MM.1S (cell line): ENCODE results near the gene PATJ.

Experiments used
- EZH2 ChIP-seq: fragments of 300-600 bp; sonication (generic); optimal IDR thresholded peaks from 2 replicates; pipeline ENCODE3; 2017; ENCODE audit warnings: low read depth, mild to moderate bottlenecking, antibody characterized with exemption, low read length, mixed read lengths
- EZH2phosphoT487 ChIP-seq: fragments of 300-600 bp; sonication (generic); IDR thresholded peaks from 2 replicates; pipeline ENCODE4 v1.6.1; 2018; ENCODE audit warnings: antibody characterized with exemption, low read length
- TF ChIP-seq, protein P1 (sequence below): fragments of 300-600 bp; sonication (generic); IDR thresholded peaks from 2 replicates; pipeline ENCODE4 v1.5.1; 2016; ENCODE audit warnings: antibody characterized with exemption, low read length, mixed read lengths

- no peak for TF ChIP-seq EZH2
- TF ChIP-seq, protein P1, sequence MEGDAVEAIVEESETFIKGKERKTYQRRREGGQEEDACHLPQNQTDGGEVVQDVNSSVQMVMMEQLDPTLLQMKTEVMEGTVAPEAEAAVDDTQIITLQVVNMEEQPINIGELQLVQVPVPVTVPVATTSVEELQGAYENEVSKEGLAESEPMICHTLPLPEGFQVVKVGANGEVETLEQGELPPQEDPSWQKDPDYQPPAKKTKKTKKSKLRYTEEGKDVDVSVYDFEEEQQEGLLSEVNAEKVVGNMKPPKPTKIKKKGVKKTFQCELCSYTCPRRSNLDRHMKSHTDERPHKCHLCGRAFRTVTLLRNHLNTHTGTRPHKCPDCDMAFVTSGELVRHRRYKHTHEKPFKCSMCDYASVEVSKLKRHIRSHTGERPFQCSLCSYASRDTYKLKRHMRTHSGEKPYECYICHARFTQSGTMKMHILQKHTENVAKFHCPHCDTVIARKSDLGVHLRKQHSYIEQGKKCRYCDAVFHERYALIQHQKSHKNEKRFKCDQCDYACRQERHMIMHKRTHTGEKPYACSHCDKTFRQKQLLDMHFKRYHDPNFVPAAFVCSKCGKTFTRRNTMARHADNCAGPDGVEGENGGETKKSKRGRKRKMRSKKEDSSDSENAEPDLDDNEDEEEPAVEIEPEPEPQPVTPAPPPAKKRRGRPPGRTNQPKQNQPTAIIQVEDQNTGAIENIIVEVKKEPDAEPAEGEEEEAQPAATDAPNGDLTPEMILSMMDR, result no peak
- no peak for TF ChIP-seq EZH2phosphoT487
These were observed 355.2 kb downstream of the PATJ start for GRCh38 chr1:62097464-62097863.
